Skeletal muscle cell (primary cell): ENCODE measurements around the gene ENKUR.
"Not testable (repeated sequence)": the region's sequence is repeated elsewhere in the genome, so short reads cannot be mapped to it uniquely, and the experiment has no call there.

Experiments
- DNase-seq: peaks from one replicate; pipeline ENCODE4 v3.0.0-alpha.2; 2010; ENCODE audit warnings: low read depth
- H3K4me3 ChIP-seq: 2 replicates; pipeline ENCODE4 v1.5.1; 2011; ENCODE audit warnings: low read depth, mild to moderate bottlenecking, control low read depth, low read length, moderate library complexity

The ENKUR gene

DNA sequence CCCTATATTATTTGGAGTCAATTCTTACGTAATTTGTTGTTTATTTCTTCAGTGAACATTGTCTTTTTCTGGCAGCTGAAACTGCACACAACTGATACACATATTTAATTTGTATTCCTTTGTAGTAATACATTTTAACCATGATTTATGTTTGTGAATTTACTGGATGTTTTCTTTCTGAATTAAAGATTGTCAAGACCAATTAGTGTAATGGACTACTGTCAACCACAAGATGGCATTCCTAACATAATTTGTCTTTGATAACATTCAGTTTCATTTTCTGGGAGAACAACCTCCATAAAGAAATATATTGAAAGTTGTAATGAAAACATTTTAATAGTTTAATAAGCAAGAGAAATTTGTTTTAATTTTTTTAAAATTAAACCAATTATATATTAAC is 10.5 kb upstream of the ENKUR start:
- no peak for DNase-seq
- H3K4me3 ChIP-seq, result no peak overlapping the region

DNA sequence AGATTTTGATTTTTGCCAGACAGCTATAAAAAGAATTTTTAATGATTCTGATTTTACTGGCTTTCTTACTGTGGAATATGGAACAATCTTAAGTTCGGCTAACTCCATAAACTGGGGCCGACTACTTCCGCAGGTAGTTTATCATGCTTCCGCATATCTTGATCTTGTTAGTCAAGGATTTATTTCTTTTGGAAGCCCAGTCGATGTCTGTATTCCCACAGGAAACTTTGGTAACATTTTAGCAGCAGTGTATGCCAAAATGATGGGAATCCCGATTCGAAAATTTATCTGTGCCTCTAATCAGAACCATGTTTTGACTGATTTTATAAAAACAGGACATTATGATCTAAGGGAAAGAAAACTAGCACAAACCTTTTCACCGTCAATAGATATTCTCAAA is 8.6 kb upstream of the ENKUR start:
- DNase-seq, result no peak
- no peak overlapping the region for H3K4me3 ChIP-seq

DNA sequence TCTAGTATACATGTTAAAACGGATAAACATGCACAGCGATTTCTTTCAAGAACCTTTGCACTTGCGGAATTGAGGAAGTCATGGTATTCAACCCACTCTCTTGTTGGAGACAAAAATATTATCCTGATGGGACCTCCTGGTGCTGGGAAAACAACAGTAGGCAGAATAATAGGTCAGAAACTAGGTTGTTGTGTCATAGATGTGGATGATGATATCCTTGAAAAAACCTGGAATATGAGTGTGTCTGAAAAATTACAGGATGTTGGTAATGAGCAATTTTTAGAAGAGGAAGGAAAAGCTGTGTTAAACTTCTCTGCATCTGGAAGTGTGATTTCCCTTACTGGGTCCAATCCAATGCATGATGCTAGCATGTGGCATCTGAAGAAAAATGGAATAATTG is 7.3 kb upstream of the ENKUR start:
- no peak for DNase-seq
- no peak overlapping the region for H3K4me3 ChIP-seq

DNA sequence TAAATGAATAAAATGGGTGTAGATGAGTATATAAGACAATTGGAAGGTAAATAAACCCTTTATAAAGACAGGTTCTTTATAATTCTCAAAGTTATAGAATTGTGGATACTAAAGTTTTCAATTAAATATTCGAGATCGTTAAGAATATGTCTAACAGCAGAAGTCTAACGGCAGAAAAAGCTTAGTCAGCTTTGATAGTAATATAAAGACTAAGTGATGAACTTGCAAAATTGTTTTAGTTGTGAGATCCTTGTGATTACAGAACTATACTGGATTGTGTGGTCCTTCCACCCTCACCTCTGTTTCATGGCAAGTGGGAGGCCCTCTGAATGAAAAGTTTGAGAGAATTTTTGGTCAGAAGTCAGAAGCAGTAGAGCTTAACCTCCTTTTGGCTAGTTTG is 2.7 kb upstream of the ENKUR start:
- DNase-seq, result no peak
- no peak overlapping the region for H3K4me3 ChIP-seq

DNA sequence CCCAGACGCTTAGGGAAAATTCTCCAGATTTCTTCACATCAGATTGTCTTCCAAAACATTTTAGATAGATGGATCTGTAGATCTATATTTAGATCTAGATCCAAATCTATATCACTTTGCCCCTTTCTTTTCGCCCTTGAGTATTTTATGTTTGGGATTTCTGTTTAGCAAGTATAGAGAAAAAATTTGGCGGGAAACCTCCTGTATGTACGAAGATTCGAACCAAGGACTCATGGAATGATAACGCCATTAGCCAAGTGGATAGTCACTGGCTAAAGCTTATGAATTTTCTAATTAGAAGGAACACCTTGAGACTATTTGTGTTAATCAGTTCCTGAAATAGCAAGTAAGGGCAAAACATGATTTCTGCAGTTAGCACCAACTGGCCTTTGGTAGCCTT is 1.7 kb upstream of the ENKUR start:
- H3K4me3 ChIP-seq, result peak overlapping the region; percentile 74
- no peak for DNase-seq

DNA sequence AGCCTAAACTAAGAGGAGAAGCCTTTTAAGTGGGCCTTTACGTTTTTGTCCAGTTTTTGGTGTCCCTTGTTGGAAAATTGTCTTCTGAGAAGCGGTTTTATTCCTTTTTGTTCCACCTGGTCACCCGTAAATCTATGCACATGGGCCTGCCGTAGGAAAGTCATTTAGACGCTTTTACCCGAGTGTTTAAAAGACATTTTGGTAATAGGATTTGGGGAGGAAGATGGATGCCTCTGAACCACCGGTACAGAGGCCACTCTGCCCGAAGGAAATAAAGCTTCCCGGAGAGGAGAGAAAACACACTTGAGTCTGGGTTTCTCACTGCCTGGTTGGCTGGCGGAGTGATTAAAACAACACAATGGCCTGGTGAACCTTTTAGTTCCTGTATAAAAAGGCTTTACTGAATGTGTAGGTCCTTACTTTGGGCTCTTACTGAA is 1.2 kb upstream of the ENKUR start:
- DNase-seq, result no peak
- peak overlapping the region; percentile 74 for H3K4me3 ChIP-seq

DNA sequence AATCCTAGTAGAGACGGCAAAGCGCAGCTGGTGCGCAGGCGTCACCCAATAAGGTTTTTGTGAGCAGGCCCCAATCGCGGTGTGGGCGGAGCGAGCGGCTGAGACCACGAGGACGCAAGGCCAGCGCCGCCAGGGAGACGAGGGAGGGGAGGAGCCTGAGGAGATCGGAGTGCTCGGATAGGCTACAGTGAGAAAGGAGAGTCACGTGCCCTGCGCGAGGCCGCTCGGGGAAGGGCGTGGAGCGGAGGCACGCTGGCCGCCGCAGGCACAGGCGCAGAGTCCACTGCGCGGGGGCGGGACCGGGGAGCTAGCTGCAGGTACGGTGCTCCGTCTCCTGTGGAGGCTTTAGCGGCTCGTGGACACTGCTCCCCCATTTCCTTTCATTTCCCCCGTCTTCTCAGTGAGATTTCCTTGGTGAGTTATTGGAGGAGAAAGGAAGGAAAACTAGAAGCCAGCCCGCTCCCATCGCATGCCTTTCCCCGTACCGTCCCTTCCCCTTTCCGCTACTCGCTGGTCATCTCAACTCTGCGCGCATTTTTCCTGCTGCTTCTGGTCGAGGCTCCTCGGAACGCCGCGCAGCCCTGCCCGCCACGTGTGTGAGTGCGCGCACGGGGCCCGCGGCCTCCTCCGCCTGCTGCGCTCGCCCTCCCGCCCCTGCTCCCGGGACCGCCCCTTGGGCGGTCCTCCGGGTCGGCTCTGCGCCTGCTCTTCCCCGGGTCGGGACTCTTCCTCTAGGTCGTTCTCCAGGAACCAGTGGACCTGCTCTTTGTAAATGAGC is 607 bp upstream of the ENKUR start, which contains the start of gene THNSL1:
Gene THNSL1 (plus strand): TSS at position 237 of the 778 bp plus-strand sequence. CDS start 6,612 bp downstream, outside the sequence.
- DNase-seq, result peak; percentile 98
- peak within 1 kb of the TSS; percentile 74 for H3K4me3 ChIP-seq

DNA sequence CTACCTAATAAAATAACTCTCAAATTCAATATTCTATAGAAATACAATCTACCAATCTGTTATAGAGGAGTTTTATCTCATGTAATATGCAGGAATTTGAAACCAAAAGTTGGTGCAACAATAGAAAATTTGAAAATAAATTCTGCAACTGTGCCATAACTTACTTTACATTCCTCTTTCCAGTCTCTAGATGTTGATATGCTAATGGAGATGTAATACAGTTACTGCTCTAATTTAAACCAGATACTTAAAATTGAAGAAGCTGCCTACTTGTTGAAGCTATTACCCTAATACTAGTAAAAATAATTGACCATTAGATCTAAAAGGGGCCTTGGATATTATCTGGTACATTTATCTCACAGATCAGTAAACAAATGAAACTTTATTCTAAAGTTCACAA is 1.4 kb downstream of the ENKUR start:
- H3K4me3 ChIP-seq, result no peak overlapping the region
- DNase-seq, result no peak

DNA sequence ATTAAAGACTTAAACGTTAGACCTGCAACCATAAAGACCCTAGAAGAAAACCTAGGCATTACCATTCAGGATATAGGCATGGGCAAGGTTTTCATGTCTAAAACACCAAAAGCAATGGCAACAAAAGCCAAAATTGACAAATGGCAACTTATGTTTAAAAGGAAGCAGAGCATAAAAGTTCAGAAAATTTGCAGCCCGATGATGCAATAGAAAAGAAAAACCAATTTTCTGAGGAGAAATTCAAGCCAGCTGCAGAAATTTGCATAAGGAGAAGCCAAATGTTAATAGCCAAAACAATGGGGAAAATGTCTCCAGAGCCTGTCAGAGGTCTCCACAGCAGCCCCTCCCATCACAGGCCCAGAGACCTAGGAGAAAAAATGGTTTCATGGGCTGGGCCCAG is 4.4 kb downstream of the ENKUR start:
- not testable (repeated sequence) for DNase-seq, H3K4me3 ChIP-seq

DNA sequence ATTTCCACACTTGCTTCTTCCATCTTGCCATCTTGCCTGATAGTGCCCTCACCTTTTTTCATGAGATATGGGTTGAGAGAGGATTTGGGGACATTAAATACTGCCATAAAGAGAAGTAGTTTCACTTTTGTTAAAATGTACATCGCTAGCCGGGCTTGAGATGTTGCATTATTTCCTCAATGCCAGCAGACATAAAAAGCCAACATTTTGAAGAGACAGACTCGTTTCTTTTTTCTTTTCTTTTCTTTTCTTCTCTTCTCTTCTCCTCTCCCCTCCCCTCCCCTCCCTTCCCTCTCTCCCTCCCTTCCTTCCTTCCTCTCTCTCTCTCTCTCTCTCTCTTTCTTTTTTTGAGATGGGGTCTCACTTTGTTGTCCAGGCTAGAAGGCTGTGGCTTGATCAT is 17.9 kb downstream of the ENKUR start:
- no peak for DNase-seq
- no peak overlapping the region for H3K4me3 ChIP-seq

DNA sequence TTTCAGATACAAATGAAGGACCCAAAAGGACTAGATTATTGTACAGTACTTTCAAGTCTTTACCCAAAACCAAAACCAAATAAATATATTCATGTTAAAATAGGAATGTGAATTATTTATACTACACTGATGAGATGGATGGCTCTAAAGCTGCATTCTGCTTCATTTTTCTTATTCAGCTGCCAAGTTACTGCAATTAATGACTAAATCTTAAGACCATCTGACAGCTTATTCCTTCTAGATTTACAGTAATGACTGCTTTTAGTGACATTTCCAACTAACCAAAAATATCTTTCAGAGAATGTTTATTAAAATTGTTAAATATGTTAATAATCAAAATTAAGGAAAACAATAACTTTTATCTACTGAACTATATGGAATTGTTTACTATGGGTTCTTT is 20.9 kb downstream of the ENKUR start:
- no peak overlapping the region for H3K4me3 ChIP-seq

DNA sequence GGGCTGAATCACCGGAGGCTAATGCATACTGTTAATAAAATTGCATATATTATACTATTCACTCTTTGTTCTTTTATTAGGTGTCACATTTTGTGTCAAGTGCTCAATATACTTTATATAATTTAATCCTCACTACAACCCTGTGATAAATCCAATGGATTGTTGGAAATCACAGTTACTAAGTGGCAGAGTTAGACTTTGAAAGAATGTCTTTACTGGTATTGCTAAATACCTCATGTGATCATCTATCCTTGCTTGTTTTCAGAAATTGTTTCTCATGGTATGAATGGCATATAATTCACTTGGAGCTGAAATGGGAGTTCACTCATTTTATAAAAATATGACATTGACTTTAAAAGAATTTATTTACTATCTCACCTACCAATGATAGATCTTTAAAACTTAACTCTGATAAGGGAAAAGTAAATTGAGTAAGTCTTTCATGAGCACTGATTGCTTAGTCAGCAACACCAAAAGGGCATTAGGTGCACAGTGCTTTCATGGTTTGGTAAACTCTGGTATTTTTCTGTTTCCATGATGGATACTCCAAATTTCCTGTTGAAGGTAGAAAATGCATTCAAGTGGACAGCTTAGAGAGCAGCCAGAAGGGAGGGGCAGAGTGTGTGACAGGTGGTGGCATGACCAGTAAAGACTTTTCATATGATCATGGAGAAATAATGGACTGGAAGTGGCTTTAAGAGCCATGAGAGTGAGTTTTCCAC is 22.6 kb downstream of the ENKUR start:
- DNase-seq, result no peak

More for the DNA sequence above, 20.9 kb downstream of the ENKUR start:
- no peak for DNase-seq

DNA sequence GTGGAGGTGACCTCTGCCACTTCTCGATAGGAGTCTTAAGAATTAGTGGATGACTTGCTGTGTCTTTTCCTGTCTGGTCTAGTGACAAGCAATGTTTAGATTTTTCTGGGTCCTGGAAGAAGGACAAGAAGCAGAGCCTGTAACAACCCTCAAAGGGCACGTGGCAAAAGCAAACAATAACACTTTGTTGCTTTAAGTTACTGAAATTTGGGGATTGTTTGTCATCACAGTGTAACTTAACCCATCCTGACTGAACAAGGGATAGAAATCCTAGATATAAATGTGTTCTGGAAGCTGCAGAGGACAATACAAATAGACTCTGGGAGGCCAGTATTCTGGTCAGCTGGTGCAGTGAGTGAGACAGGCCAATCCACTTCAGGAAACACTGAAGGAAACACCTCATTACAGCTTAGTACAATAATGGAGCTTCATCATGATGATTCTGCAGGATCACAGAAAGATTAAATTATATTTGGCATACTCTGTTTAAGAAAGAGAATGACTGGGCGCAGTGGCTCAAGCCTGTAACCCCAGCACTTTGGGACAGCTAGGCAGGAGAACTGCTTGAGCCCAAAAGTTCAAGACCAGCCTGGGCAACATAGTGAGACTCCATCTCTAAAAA is 23.3 kb downstream of the ENKUR start:
- no peak overlapping the region for H3K4me3 ChIP-seq
- no peak for DNase-seq

More for the DNA sequence above, 22.6 kb downstream of the ENKUR start:
- H3K4me3 ChIP-seq, result no peak overlapping the region

DNA sequence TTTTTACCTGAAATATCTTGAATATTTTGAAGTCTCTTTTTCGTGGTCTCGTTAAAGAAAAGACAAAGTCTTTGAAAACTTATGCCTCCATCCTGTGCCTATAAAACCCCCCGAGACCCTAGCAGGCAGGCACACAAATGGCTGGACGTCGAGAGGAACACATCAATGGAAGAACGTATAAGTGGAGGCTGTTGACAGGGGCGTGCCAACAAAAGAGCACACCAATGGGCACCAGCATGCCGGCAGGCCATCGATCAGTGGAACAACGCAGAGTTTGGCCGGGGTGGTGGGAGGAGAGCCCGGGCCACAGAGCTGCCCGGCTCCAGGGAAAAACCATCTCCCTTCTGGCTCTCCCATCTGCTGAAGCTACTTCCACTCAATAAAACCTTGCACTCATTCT is 24.7 kb downstream of the ENKUR start:
- no peak overlapping the region for H3K4me3 ChIP-seq
- no peak for DNase-seq

DNA sequence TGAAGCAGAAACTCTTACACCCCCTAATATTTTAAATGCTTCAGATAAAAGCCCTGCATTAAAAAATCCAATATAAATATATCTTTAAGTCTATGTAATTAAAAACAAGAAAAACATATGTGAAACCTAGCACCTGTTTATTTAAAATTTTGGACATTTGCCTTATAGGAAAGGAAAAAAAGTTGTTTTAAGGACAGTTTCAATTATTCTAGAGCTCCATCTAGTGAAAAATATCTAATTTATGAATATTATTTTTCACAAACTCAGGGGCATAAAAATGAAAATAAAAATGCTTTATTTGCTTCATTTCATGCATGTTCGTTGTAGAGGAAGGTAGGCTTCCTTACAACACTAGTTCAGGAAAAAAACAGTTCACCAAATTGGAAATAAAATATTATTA is 26.1 kb downstream of the ENKUR start:
- DNase-seq, result no peak
- H3K4me3 ChIP-seq, result no peak overlapping the region

DNA sequence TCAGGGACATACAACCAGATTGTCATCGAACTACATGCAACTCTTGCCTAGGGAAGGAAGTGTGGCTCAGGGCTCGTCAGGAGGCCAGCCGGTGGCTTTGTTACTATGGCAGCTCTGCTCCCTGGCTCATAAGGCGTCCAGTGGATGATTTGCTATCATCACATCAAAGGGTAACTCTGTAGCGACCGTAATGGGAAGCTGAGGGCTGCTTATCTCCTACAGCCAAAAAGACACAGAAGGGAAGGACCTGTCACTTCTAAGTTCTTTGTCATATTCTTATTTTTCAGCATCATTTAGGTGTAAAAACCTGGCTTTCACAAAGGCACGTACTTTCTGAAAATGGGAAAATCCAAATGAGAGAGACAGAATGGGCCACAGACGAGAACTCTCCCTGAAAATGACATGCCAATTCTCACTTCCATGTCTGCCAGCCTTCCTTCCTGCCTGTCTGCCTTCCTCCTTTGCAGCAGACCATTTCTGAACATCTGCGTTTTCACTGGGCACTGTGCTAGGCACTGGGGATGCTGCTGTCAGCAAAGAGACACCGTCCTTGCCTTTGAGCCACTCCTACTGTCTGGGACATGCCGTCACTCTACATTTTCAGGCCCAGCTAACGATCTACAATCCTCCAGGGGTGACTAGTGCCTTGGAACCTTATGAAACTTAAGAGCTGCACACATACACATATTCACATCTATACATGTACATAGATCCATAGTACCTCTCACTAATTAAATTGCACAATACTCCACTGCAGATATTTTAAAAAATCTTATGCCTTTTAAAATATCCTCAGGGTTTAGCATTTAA is 26.9 kb downstream of the ENKUR start:
- DNase-seq, result no peak

DNA sequence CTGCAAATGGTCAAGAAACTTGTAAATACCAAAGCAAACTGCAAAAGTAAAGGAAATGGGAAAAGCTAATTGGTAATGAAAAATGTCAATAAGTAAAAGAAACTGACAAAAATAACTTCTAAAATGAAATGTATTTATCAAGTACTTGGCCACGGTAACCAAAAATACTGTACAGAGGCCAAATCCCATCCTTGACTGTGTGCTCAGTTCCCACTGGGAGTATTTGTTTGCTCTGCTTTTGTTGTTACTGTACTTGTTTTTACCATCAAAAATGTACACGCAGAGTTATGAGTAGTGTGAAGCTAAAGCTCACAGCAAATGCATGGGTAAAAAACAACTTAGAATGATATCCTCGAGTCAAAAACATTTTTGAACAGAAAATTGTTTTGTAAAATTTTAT is 31.1 kb downstream of the ENKUR start:
- H3K4me3 ChIP-seq, result no peak overlapping the region
- no peak for DNase-seq

More for the DNA sequence above, 26.9 kb downstream of the ENKUR start:
- no peak overlapping the region for H3K4me3 ChIP-seq

DNA sequence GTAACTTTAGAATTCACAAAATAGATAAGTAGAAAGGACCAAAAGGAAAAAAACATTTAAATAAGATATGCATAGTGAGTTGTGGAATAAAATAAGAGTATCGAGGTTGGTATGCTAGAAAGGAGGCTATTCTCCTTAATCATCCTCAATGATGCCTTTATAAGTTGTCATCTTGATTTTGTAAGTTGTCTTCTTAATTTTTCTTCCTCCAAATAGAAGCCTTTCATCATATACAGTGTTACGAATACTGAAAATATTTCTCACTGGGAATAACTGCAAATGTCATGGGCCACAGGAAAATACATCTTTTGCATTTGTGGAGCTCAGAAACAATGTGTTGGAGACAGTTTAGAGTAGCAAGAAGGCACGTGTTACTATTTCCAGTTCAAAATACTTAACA is 32.0 kb downstream of the ENKUR start:
- no peak for DNase-seq
- no peak overlapping the region for H3K4me3 ChIP-seq

DNA sequence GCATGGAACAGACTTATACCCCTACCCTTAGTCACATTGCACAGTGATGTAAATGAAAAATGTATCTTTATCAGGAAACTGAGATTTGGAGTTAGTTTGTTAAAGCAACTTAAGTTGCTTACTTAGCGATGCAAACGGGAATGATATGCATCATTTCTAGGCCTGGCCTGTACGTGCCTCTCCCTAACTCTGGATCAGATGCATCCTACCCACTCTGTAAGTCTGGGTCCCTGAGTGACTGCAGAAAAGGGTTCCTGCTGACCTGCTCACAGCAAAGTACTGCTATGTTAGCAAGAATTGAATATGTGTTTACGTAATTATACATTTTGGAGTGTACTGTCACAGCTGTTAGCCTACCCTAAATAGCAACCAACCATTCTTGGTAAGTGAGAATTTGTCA is 32.8 kb downstream of the ENKUR start:
- no peak for DNase-seq
- H3K4me3 ChIP-seq, result no peak overlapping the region
